Activated CD8-positive, alpha-beta memory T cell treated with anti-CD3 and anti-CD28 coated beads, Interleukin-2, amount 50 U/mL, for 1 hour (primary cell): ENCODE measurements around the gene DAZAP1.

Source experiments
- DNase-seq: peaks from one replicate; pipeline ENCODE4 v3.0.0-alpha.2; 2020; ENCODE audit errors: extremely low read depth

DAZAP1 gene

DNA sequence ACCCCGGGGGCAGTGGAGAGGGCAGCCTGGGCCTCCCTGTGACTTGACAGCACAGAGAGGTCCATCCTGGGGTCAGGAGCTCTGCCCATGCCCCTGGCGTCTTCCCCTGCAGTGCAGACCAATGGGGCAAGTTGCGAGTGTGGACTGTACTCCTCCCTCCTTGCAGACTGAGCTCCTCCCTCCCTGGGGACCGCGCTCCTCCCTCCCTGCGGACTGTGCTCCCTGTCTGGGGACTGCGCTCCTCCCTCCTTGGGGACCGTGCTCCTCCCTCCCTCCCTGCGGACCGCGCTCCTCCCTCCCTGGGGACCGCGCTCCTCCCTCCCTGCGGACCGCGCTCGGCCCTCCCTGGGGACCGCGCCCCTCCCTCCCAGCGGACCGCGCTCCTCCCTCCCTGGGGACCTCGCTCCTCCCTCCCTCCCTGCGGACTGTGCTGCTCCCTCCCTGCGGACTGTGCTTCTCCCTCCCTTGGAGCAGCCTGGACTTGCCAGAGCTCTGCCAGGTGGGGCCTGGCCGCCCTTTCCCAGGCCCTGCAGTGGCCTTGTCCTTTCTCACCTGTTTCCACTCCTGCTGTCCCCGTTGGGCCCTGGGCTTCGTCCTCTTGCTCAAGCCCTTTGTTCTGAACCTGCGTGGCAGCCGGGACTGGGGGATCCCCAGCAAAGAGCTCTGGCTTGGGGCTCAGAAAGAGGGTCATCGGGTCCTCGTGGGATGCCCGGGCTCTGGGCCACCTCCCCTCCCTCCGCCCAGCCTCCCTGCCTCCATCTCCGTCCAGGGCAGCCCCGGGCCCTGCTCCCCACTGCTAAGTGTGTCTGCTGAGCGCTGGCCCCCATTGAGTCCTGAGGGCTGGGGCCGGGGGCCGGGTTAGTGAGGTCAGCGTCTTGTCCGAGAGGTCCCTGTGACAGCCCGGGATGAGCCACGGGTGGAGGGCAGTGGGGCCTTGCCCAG is 12.9 kb upstream of the DAZAP1 start:
- no peak for DNase-seq

DNA sequence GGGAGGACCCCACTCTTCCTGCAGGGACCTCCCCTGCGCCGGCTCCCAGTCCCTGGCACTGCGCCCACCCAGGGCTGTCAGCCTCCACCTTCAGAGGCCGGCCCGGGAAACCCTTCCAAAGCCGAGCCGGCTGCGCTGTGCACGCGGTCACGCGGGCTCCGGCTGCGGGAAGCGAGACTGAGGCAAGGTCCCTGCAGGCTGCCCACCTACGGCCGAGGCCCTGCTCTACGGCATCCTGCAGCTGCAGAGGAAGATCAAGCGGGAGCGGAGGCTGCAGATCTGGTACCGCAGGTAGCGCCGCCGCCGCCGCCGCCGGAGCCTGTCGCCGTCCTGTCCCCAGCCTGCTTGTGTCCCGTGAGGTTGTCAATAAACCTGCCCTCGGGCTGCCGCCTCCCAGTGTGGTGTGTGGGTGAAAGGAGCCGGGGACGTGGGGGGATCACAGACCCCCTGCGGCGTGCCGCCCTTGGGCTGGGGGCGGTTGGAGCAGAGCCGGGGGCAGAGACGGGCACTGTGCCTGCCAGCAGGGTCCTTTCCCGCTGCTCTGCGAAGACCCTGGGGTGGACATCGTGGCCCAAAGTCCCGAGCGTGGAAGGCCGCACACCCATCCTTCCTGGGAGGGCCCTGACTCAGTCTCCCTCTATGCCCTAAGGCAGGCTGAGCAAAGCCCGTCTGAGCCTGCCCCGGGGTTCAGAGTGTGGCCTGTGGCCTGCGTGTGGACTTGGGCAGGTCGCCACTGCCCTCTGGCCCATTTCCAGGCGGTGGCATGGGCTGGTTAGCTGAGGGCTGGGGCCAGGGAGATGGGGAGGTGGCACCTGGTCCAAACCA is 12.0 kb upstream of the DAZAP1 start:
- DNase-seq, result no peak

DNA sequence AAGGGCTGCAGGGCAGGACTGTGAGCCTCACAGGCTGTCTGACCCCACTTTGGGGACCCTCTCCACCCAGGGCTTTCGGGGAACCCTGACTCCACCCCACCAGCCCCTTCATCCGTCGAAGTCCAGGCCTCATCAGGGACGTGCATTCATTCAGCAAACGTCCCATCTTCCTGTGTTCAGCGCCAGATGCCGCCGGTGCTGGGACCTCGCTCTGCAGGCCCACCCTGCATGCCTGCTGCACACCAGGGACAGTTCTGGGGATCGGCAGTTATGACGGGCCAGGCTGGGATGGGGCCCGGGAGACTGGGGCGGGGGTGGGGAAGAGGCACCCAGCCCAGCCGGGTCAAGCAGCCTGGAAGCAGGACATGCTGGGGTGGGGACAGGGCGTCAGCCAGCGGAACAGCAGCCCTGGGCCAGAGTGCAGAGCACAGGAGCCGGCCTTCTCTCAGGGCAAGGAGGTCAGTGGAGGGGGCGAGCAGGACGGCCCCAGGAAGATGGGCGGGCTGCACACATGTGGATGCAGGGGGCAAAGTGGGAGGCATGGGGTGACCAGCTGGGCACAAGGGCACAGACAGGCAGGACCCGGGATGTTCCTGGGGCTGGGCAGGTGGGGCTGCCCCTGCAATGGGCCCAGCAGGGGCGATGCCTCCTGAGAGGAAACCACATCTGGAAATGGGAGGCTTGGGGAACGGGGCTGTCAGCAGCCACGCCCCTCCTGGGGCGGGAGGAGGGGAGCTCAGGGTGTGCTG is 11.2 kb upstream of the DAZAP1 start:
- DNase-seq, result no peak

DNA sequence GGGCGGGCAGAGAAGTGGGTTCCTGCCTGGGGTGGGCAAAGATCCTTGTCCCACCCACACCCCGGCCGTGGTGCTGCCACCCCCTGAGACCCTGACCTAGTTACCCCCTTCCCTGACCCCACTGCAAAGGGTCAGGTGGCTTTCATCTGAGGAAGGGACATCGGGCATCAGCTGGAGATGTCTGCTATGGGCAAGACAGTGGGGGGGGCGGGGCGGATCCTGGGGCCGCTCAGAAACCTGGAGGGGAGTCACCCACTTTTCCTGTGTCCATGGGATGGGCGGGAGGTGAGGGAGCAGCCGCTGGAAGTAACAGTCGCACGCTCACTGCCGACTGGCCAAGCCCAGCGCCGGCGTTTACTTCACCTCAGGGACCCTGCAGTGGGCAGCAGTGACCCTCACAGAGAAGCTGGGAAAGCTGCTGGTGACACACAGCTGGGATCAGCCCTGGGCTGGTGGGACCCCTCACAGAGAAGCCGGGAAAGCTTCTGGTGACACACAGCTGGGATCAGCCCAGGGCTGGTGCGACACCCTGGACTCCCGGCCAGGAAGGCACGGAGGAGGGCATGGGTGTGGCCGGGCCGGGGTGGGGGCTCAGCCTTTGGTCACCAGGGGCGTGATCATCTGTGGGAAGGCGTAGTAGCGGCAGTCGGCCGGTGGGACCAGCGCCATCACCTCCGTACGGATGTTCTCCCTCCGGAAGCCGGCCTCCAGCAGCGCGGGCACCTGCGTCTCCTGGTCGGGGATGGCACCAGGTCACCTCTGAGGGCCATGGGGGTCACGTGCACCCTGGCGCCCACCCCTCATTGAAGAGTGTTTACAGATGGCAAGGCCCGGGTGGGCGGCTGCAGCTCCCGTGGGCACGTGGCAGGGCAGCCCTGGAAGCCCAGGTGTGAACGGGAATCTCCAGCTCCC is 10.4 kb upstream of the DAZAP1 start:
- no peak for DNase-seq

DNA sequence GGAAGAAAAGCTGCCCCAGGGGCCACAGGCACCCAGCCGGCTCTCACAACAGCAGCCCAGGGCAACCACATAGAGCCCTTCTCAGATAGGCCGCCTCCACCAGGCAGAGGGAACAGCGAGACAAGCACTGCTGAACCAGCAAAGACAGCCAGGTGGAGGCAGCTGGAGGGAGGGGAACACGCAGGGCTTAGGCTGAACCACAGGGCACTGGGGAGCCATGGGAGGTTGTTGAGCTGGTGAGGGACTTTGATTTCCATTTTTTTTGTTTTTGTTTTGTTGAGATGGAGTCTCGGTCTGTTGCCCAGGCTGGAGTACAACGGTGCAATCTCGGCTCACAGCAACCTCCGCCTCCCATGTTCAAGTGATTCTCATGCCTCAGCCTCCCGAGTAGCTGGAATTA is 9.5 kb upstream of the DAZAP1 start:
- no peak for DNase-seq

DNA sequence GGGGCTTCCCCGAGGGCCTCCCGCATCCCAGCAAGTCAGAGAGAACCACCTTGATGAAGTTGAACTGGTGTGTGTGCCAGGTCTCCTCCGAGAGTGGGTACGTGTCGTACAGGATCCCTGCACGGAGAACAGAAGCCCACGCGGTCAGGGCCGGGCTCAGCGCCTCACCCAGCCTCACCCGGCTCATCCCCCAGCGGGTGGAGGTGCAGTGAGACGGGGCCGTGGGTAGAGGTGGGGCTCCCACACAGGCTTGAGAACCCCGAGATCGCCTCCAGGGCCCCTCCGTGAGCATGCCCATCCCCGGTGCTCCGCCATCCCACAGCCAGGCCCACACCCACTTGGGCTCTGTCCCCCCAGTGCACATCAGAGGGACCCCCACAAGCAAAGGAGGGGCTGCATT is 8.3 kb upstream of the DAZAP1 start:
- no peak for DNase-seq

DNA sequence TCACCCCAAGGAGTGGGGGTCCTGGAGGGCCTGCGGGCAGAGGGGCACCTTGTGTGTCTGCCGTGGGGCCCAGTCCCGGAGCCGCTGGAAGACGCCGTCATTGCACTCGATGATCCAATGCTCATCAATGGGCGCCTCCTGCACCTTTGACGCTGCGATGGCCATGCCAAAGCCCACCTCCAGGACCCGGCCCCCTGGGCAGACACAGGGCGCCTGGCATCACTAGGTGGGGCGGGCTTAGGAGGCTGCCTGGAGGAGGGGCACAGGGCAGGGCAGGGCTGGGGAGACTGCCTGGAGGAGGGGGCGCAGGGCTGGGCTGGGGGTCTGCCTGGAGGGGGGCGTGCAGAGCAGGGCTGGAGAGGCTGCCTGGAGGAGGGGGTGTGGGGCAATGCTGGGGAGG is 7.6 kb upstream of the DAZAP1 start:
- no peak for DNase-seq

DNA sequence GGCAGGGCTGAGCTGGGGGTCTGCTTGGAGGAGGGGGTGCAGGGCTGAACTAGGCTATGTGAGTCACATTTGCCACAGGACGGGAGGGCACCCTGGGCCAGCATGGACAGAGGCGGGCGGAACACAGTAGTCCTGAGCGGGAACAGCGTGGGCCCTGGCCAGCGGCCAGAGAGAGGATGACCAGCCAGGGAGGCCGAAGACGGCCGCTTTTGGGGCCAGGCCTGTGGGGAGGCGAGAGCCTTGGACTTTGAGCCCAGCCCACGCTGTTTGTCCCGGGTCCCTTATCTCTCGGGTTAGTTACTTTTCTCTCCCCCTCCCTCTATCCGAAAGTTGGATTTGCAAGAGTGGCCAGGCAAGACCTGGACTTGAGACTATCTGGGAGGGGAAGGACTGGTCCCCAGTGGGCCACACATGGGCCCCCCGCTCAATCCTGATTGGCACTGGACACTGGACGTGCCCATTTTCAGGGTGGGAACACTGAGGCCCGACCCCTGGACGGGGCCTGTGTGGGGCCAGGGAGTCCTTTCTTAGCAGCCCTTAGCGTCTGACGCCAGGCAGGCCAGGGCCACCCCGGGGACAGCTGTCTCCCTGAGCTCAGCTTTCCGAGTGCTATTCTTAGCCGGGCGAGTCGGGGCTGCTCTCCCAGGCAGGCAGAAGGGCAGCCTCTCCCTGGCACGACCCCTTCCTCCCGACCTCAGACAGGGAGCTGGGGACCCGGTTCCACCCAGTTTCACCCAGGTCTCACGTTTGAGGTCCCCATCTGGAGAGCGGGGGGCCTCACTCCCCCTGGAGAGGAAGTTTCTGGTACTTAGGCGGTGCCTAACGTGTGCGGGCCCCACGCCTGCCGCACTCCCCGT is 6.9 kb upstream of the DAZAP1 start:
- DNase-seq, result no peak

DNA sequence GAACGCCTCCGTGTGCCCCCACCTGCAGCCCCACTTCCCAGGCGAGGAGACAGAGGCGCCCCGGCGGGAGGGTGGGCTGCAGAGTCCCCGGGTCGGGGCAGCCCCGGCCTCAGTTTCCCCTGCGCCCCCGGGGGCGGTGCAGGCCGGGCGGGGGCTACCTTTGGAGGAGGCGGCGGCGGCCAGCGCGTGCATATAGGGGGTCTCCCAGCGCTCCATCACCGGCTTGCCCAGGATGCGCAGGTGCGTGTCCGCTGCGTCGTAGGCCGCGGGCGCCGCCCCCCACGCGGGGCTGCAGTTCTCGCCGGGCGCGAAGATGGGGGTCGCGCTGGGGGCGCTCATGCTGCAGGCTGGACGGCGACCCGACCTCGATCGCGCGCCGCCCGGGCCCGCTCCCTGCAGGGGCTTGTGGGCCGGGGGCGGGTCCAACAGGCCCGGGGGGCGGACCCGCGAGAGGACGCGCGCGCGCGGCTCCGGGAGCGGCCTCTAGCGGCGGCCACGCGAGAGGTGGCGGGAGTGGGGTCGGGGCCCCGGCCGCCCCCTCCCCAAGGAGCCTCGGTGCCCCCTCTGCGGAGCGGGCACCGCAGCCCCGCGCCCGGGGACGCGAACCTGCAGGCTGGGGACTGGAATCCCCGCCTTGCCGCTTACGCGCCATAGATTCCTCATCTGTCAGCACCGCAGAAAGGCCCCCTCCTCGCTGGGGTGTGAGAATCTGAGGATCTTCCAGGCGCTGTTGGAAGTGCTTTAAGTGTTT is 6.1 kb upstream of the DAZAP1 start, which contains the start of gene GAMT:
TSS of gene GAMT (minus strand) at position 405 of the 751 bp plus-strand sequence. CDS start at position 339, 66 bp downstream.
- no peak for DNase-seq

DNA sequence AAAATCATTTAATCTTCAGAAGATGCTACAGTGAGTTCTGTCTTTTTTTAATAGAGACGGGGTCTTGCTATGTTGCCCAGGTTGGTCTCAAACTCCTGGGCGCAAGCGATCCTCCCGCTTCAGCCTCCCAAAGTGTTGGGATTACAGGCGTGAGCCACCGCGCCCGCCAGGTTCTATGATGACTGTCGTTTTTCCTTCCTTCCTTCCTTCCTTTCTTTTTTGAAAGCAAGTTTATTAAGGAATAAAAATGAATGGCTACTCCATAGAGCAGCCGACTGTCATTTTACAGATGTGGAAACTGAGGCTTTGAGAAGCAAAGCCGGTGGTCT is 5.5 kb upstream of the DAZAP1 start:
- no peak for DNase-seq

DNA sequence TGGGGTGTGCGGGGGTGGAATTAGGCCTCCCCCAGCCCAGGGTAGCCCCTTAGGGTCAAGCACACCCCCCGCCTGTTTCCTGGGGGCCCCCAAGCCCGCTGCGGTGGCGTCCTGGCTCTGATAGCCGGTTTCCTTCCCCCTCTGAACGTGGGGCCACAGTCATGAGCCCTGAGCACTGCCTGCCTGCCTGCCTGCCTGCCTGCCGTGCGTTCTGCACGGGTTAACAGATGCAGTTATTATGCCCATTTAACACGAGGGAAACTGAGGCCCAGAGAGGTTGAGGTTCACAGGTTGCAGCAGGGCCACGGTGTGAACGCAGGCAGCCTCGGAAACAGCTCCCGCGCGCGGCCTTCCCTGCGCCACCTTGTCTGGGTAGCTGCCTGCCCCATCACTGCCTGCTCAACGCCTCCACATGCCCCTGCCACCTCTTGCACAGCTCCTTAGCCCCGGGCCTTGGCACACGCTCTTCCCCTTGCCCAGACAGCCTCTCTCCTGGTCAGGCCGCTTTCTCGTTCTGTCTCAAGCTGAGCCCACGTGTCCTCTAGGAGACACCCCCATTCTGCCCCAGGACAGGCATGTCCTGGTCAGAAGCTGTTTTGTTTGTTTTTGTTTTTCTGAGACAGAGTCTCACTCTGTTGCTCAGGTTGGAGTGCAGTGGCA is 4.8 kb upstream of the DAZAP1 start:
- DNase-seq, result no peak

DNA sequence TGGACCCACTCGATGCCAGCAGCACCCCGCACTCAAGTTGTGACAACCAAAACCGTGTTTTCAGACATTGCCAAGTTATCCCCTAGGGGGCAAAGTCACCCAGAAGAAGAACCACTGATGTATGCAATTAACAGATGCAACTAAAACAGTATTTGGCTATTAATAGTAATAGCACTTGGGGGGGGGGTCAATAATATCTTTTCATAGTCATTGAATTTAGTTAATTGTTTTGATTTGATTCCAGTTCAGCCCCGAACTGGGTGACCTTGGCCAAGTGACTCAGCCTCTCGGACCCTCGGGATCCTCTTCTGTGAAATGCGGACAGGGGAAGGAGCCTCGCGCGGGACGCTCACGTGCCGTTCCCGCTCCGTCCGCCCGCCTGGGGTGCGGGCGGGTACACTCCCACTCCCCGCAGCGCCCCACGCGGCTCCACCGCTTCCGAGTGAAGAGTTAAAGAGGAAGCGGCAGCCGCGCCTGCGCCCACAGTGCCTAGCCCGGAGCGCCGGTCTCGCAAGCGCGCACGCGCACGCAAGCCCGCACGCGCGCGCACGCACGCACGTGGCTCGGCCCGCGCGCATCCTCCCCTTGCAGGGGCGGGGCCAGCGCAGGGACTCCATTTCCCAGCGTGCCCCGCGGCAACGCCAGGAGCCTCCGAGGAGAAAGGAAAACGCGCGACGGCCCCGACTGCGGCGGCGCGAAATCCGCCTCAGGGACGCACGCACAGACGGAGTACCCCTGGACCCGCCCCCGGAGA is 435 bp upstream of the DAZAP1 start:
- peak; percentile 92 for DNase-seq

DNA sequence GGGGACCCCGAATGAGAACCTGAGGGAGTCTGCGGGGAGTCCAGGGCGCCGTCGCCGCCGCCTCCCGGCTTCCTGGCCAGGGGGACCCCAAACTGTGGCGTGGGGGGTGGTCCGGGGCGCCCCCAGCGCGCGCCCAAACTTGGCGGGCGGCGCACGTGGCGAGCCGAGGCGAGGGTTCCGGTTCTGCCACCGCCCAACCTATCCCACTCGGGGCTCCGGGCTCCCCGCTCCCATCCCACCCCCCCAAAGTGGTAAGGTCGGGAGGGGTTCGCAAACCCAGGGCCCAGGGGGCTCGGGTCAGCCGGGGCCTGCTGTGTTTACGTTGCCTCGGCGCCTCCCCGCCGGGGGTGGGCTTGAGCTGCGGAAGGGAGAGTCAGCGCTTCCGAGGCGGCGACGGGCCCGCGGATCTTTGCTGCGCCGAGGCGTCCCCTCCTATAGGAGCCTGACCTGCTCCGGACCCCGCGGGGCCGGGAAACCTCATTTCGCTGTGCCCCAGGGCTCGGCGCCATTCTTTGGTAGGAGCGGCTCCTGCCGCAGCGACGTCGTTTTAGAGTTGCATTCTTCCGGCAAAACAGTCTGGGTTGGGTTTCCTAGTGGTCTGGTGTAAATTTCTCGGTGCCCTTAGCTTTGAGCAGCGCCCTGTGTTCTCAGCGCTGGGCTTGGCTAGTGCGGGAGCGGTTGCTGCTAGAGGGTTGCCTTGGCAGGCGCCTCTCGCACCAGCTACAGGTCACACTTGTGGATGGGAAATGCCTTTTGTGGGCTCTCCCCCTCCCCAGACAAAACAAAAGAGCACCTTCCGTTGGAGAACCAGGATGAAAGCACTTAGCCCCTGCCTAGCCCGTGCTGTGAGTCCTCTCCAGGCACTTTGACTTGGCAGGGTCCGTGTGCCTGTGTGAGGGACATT is 1.2 kb downstream of the DAZAP1 start:
- no peak for DNase-seq

DNA sequence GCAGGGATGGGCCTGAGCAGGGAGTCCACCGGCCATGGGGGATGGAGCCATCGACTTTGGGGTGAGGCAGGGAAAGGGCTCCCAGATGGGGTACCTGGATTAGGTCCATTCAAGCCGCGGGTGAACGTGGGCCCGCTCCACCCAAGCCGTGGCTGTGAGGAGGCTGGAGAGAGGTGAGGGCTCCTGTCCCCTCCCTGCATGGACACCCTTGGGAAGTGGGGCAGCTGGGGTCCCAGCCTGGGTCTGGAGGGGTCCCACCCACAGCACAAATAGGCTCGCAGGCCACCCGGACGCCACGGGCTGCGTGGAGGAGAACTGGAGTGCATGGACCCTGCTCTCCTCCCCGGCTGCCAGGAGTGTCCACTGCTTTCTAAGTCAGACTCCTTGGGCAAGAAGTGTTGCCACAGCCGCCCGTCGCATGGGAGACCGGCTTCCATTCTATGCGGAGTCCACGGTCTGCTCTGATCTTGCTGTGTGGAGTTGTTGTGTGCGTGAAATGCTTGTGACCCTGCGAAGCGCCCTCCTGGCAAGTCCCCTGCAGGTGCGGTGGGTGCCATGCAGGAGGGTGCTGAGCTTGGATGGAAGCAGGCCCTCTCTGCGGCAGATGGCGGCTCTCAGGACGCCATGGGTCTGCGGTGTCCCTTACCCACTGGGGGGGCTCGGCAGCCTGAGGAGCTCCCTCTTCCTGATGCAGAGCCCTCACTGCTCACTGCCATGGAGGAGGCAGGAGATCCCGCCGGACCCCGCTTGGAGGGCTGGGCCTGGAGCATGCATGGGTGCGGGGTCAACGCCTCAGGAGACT is 2.0 kb downstream of the DAZAP1 start:
- DNase-seq, result no peak

DNA sequence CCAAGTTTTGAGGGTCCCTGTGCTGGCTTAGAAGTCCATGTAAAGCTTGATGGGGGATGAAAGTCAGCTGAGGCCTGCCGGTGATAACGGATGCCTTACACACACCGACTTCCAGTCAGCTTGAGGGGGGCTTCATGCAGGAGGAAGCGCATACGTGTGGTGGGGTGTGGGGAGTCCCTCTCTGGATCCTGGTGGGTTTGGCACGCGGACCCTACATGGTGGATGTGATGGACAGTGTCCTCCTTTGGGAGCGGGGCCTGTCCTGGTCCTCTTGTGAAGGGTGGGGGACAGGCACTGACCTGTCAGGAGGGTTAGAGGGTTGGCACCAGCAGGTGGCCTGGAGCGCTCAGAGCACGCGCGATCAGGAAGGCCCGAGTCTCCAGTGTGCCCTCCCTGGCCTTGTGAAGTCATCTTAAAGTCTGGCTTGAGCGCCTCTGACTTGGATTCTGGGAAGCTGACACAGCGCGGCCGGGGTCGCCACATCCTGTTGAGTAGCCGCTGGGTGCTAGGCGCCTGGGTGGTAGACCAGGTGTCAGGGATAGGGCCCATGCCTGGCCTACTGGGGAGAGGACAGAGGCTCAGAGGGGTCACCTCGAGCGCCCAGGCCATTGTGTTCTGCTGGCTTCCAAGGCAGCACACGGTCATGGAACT is 2.9 kb downstream of the DAZAP1 start:
- no peak for DNase-seq

DNA sequence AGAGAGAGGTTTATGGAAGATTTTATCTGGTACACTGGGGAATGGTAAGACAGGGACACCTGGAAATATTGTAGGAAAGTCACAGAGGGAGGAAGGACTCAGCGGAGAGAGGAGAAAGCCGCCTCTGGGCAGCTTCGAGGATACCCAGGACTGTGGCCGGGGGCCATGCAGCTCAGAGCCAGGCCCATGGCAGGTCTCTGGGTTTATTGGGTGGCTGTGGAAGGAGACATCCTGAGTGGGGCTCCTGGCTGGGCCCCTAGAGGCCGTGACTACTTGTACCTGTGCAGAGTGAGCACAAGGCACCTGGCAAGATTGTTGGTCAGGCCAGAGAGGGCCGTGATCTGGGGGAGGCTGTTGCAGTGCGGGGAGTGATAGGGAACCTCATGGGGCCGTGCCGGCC is 3.4 kb downstream of the DAZAP1 start:
- DNase-seq, result no peak
